ENCODE measurements around the gene ATXN1.
"Not testable (repeated sequence)": the region's sequence is repeated elsewhere in the genome, so short reads cannot be mapped to it uniquely, and the experiment has no call there.

ATXN1 gene

DNA sequence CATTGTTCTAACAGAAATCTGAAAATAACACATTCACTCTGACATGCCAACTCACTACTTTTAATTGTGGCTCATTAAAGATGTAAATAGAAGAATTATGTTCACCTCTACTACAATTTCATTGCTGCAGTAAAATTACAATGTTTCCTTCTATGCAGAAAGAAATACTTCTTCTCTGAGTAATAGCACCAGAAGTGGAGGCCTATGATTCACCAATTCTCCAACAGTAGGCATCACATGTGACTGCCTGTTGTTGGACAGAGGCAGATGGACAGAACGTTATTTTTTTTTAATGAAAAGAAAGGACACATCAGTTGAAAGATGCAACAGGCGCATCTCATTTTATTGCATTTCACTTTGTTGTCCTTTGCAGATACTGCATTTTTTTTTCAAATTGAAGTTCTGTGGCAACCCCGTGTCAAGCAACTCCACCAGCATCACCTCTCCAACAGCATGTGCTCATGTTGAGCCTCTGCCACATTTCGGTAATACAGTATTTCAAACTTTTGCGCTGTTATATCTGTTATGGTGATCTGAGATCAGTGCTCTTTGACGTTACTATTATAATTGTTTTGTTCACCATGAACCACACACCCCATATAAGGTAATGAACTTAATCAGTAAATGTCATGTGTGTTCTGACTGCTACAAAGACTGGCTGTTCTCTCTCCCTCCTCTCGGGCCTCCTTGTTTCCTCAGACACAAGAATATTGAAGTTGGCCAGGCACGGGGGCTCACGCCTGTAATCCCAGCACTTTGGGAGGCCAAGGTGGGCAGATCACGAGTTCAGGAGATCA lies 121.4 kb downstream of the ATXN1 start:
- DNase-seq: no peak
- no peak for ATAC-seq

GRCh38 chr6:16637635-16638034 lies 123.6 kb downstream of the ATXN1 start:
- ATAC-seq: no peak
- no peak for DNase-seq

GRCh38 chr6:16635810-16636602 lies 125.3 kb downstream of the ATXN1 start:
- peak; percentile 67 for ATAC-seq
- DNase-seq: peak; percentile 27

GRCh38 chr6:16635291-16635809 lies 125.9 kb downstream of the ATXN1 start:
- ATAC-seq (no peak), DNase-seq (no peak)

GRCh38 chr6:16634855-16635254 lies 126.4 kb downstream of the ATXN1 start:
- no peak for DNase-seq
- no peak for ATAC-seq

GRCh38 chr6:16633961-16634360 lies 127.3 kb downstream of the ATXN1 start:
- no peak for DNase-seq
- no peak for ATAC-seq

GRCh38 chr6:16633465-16633864 lies 127.8 kb downstream of the ATXN1 start:
- DNase-seq (no peak), ATAC-seq (no peak)

- no peak for ATAC-seq
- no peak for DNase-seq
Observed at GRCh38 chr6:16632101-16632500, 129.2 kb downstream of the ATXN1 start.

DNA sequence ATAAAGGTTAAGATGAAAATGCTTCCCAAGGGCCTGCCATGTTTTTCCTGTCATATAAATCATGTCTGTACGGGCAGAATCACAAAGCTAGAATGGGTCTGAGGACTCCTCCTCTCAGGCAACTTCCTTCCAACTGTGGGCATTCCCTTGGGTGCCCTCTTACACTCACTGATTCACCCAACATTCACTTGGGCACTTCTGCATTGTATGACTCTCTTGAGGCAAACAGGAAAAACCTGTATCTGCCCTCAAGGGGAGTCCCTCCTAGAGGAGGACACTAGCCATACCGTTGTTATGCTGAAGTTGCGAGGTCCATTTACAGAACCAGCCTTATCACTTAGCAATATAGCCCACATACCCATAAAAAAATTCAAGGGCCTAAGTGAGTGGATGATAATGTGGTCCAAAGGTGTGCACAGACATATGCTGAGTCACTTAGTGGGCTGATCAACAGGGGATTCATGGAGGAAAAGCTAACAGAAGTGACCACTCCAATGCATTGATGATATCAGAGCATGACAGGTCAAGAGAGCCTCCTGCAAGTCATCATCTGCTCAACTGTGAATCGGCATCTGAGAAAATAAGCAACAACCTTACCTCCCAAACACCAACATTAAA lies 131.1 kb downstream of the ATXN1 start:
- DNase-seq (no peak), ATAC-seq (no peak)

DNA sequence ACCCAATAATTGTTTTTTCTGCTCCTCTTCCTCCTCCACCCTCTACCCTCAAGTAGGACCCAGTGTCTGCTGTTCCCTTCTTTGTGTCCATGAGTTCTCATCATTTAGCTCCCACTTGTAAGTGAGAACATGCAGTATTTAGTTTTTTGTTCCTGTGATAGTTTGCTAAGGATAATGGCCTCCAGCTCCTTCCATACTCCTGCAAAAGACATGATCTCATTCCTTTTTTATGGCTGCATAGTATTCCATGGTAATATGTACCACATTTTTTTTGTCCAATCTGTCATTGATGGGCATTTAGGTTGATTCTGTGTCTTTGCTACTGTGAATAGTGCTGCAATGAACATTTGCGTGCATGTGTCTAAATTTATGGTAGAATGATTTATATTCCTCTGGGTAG lies 132.7 kb downstream of the ATXN1 start:
- ATAC-seq: not testable (repeated sequence)

GRCh38 chr6:16626650-16627049 lies 134.6 kb downstream of the ATXN1 start:
- ATAC-seq: no peak

More for the DNA sequence above, 132.7 kb downstream of the ATXN1 start:
- not testable (repeated sequence) for DNase-seq

GRCh38 chr6:16625291-16626265 lies 135.7 kb downstream of the ATXN1 start:
- ATAC-seq: no peak
- no peak for DNase-seq

More at GRCh38 chr6:16626650-16627049, 134.6 kb downstream of the ATXN1 start:
- no peak for DNase-seq

- DNase-seq (no peak), ATAC-seq (no peak)
Observed at GRCh38 chr6:16624636-16625290, 136.5 kb downstream of the ATXN1 start.

DNA sequence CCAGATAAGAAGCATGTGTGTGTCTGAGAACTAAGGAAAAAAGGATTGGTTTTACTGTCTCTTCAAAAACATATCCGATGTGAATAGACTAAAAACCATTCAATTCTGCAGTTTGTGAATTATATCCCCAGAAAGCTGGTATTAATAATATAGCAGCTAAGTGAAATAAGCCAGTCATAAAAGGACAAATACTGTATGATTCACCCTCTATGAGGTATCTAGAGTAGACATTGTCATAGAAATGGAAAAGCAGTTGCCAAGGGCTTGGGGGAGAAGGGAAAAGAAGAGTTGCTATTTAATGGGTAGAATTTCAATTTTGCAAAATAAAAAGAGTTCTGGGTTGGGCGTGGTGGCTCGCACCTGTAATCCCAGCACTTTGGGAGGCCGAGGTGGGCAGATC lies 137.5 kb downstream of the ATXN1 start:
- no peak for ATAC-seq
- DNase-seq: no peak

- DNase-seq (no peak), ATAC-seq (no peak)
Observed at GRCh38 chr6:16623029-16623653, 138.1 kb downstream of the ATXN1 start.

- ATAC-seq (no peak), DNase-seq (no peak)
Observed at GRCh38 chr6:16622193-16622592, 139.1 kb downstream of the ATXN1 start.

- no peak for ATAC-seq
Observed at GRCh38 chr6:16621002-16621401, 140.3 kb downstream of the ATXN1 start.

GRCh38 chr6:16619777-16620176 lies 141.5 kb downstream of the ATXN1 start:
- no peak for DNase-seq
- no peak for ATAC-seq

More at GRCh38 chr6:16621002-16621401, 140.3 kb downstream of the ATXN1 start:
- DNase-seq: no peak

GRCh38 chr6:16618962-16619361 lies 142.3 kb downstream of the ATXN1 start:
- DNase-seq (no peak), ATAC-seq (no peak)

- not testable (repeated sequence) for DNase-seq, ATAC-seq
Observed at GRCh38 chr6:16615215-16615614, 146.0 kb downstream of the ATXN1 start.
